RKO (cell line): Measurements from ENCODE around the gene OR5K3.

Source experiments
- DNase-seq: peaks from one replicate; pipeline ENCODE4 v3.0.0-alpha.2; 2016; ENCODE audit warnings: low spot score

Gene OR5K3

GRCh38 chr3:98433764-98434163 is 43.3 kb downstream of the OR5K3 start:
- DNase-seq, result no peak

DNA sequence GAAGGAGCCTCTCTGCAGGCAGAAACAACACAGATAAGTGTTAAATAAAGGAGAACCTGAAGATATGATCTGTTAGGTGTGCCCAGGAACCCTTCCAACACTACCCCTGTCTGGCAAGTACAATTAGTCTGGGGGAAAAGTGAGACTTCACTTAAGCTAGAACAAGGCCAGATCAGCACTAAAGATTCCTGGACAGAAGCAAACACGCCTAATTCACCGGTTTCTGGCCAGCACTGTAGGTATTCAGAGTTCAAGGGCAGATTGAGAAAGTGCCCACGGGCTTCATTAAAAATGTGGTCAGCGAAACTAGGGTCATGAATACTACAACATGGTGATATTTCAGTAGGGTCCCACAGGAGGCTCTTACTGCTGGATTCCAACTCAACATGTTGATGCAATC is 43.9 kb downstream of the OR5K3 start:
- DNase-seq, result no peak

GRCh38 chr3:98440283-98440682 is 49.8 kb downstream of the OR5K3 start:
- DNase-seq, result no peak
